Vagina (tissue), 2 donors: Measurements from ENCODE around the gene TAS2R19. TPM values are rescaled to one million over a fixed set of nuclear protein-coding genes. Genes with fewer than 3 reads are reported as not detected.

ENCODE experiments used
- DNase-seq, 2 donors: peaks; one replicate each; pipeline ENCODE4 v3.0.0-alpha.2; 2017; ENCODE audit errors: extremely low spot score in 2 of 2
- H3K27ac ChIP-seq: fragments of 200-600 bp; sonication (generic); one replicate; pipeline ENCODE4 v1.5.1; 2019
- H3K27me3 ChIP-seq: fragments of 200-600 bp; sonication (generic); one replicate; pipeline ENCODE4 v1.5.1; 2019
- H3K36me3 ChIP-seq, 2 donors: fragments of 200-600 bp; sonication (generic); one replicate each; pipeline ENCODE4 v1.5.1; 2017 to 2019
- H3K4me1 ChIP-seq: fragments of 200-600 bp; sonication (generic); one replicate; pipeline ENCODE4 v1.5.1; 2019
- H3K4me3 ChIP-seq, 2 donors: fragments of 200-600 bp; sonication (generic); 1 replicate in 1 of 2; 2 replicates in 1 of 2; pipeline ENCODE4 v1.5.1; 2016 to 2019
- H3K9me3 ChIP-seq: fragments of 200-600 bp; sonication (generic); one replicate; pipeline ENCODE4 v1.5.1; 2019
- CTCF ChIP-seq, 3 experiments: fragments of 450-650 bp in 2 of 3; fragments of 200-600 bp in 1 of 3; sonication (generic) in 1 of 3; IDR thresholded peaks; one replicate each; pipeline ENCODE4 v1.5.1; 2017 to 2019; ENCODE audit warnings: antibody characterized with exemption in 3 of 3, mild to moderate bottlenecking in 2 of 3, moderate library complexity in 2 of 3
- POLR2A ChIP-seq, 2 donors: fragments of 450-650 bp; IDR thresholded peaks; one replicate each; pipeline ENCODE4 v1.6.1; 2017; ENCODE audit warnings: antibody characterized with exemption in 2 of 2, mild to moderate bottlenecking in 2 of 2, moderate library complexity in 2 of 2
- POLR2AphosphoS5 ChIP-seq, 2 donors: sonication (generic); formaldehyde crosslinking; IDR thresholded peaks; one replicate each; pipeline ENCODE4 v1.9.0; 2017; ENCODE audit warnings: antibody characterized with exemption in 2 of 2, mild to moderate bottlenecking in 2 of 2, low read depth in 1 of 2; ENCODE audit not compliant: insufficient read depth in 1 of 2
- intact Hi-C: fragments of 100-400 bp; cut with DNase I; formaldehyde crosslinking; loops from one replicate; pipeline ENCODE4 v1.15.1; 2023
- total RNA-seq: library from RNA; depleted of rRNA; stranded (reverse); fragments of >200 nt; gene quantifications from one replicate; pipeline ENCODE4 v1.2.3, GENCODE V29; 2016

Gene TAS2R19
- total RNA-seq, 1 donor from 2014 or later, result 6.4 TPM

DNA sequence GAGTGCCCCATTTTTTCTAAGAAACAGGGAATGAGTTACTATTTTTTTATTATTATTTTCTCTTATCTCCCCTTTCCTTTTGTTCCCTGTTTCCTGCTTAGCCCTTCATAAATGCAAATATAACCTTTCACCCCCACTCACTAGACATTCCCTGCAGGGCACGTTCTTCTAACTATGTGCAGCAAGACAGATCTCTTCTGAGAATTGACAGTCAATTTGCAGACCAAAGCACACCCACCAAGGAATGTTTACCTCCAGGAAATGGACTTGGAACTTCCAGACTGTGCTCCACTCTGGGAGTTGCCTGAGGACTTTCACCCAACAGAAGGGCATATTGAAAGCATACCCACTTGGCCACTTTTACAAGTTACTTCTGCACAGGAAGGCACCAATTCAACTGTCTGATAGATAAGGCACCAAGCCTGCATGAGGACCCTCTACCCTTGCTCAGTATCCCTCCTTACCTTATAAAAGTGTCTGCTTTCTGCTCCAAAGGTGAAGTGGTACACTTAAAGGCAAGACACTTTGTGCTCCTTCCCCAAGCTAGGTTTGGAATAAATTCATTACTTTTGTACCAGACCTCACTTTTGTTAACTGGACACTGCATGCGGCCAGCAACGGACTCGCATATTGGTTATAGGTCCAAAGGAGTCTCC, 6.5 kb downstream of the TAS2R19 start:
- Histone ChIP-seq H3K9me3 (no peaks in the 10 kb centered on the region), H3K27me3 (no peaks in the 10 kb centered on the region), H3K27ac (no peak overlapping the region), H3K4me1 (no peaks in the 10 kb centered on the region), H3K36me3 (peaks cover 0 to 4% of the 10 kb centered on the region in 2 donors), H3K4me3 (no peak overlapping the region)
- TF ChIP-seq POLR2AphosphoS5 (IDR thresholded peaks at IDR 0.05; ENCODE audit: insufficient read depth in 1 of 2, low read depth in 1 of 2), result no peak
- no peak for TF ChIP-seq CTCF (IDR thresholded peaks at IDR 0.05)
- TF ChIP-seq POLR2A (IDR thresholded peaks at IDR 0.05), result no peak
- intact Hi-C loops, result no loop called here
- no peak for DNase-seq

GRCh38 chr12:11014234-11014633, 8.2 kb downstream of the TAS2R19 start:
- no peaks in the 10 kb centered on the region for H3K4me1 ChIP-seq
- H3K27ac ChIP-seq, result no peak overlapping the region
- H3K36me3 ChIP-seq, result peaks cover 0 to 4% of the 10 kb centered on the region in 2 donors
- no peaks in the 10 kb centered on the region for H3K27me3 ChIP-seq
- no peak overlapping the region for H3K4me3 ChIP-seq
- TF ChIP-seq POLR2AphosphoS5 (IDR thresholded peaks at IDR 0.05; ENCODE audit: insufficient read depth in 1 of 2, low read depth in 1 of 2) (no peak), CTCF (IDR thresholded peaks at IDR 0.05) (no peak), POLR2A (IDR thresholded peaks at IDR 0.05) (no peak)
- no peaks in the 10 kb centered on the region for H3K9me3 ChIP-seq
- DNase-seq, result no peak
- intact Hi-C loops, result no loop called here

DNA sequence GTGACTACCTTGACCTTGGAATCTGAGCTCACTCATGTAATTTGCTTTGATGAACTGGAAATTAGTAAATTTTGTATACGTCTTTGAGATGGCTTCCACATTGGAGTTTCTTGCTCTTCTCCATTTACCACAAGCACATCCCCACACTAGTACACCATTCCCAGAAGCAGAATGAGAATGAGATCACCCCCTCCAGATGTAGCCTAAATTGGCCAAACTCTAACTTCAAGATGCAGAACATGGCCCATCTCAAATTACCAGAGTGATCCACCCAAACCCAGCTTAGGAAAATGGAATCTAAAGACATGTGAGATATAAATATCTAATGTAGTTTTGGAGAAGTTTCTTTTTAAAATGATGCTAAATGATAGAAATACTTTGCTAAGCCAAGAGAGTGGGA, 14.8 kb downstream of the TAS2R19 start:
- no peak overlapping the region for H3K27ac ChIP-seq
- no peaks in the 10 kb centered on the region for H3K27me3 ChIP-seq
- no peaks in the 10 kb centered on the region for H3K9me3 ChIP-seq
- intact Hi-C loops, result no loop called here
- no peaks in the 10 kb centered on the region for H3K36me3 ChIP-seq
- no peak for DNase-seq
- H3K4me1 ChIP-seq, result no peaks in the 10 kb centered on the region
- TF ChIP-seq POLR2AphosphoS5 (IDR thresholded peaks at IDR 0.05; ENCODE audit: insufficient read depth in 1 of 2, low read depth in 1 of 2), result no peak
- TF ChIP-seq POLR2A (IDR thresholded peaks at IDR 0.05), result no peak
- no peak for TF ChIP-seq CTCF (IDR thresholded peaks at IDR 0.05)
- H3K4me3 ChIP-seq, result no peak overlapping the region

DNA sequence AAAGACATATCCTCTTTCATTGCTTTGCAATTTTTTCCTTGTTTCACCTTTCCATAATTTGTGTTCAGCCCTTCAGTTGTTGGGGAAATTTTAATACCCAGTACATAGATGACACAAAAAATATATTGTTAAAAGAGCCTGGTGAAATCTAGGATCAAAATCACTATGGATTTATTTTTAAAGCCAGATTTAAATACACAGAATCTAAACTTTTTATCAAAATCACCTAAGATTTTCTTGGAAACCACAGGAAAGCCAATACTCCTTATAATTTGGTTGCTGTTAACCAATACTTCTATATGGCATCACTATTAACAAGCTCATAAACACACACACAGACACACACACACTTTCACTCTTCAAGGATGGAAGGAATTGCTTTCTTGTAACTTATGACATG, 24.2 kb downstream of the TAS2R19 start, which contains the start of gene TAS2R20:
Gene TAS2R20, minus strand, starts transcription at position 101 of the 400 bp plus-strand sequence. CDS start 429 bp downstream, outside the sequence.
- Histone ChIP-seq H3K27ac (no peak within 1 kb of the TSS), H3K4me3 (no peak within 1 kb of the TSS), H3K27me3 (no peaks in the 10 kb centered on the region), H3K4me1 (no peaks in the 10 kb centered on the region), H3K9me3 (no peaks in the 10 kb centered on the region), H3K36me3 (no peaks in the 10 kb centered on the region)
- no peak for TF ChIP-seq CTCF (IDR thresholded peaks at IDR 0.05)
- no peak for TF ChIP-seq POLR2AphosphoS5 (IDR thresholded peaks at IDR 0.05; ENCODE audit: insufficient read depth in 1 of 2, low read depth in 1 of 2)
- TF ChIP-seq POLR2A (IDR thresholded peaks at IDR 0.05), result no peak
- DNase-seq, result no peak
- intact Hi-C loops, result no loop called here

DNA sequence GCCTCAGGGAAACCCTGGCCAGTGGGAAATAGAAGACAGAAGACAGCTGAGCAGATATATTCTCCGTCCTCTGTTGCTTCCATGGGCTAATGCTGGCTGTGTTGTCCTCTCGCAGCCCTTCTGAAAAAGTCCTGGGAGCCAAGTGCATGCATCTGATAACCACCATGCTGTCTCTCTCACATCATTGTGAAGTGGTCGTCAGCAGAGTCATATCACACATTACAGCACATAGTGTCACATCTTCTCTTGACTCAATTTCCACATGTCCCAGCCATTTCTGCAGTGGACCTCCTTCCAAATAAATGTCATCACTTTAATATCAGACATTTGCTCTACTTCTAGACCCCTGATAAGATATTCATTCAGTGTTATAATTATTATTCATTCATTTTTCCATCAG, 28.1 kb downstream of the TAS2R19 start:
- intact Hi-C loops, result no loop called here
- Histone ChIP-seq H3K36me3 (no peaks in the 10 kb centered on the region), H3K27ac (no peak overlapping the region), H3K9me3 (no peaks in the 10 kb centered on the region), H3K27me3 (no peaks in the 10 kb centered on the region), H3K4me1 (no peaks in the 10 kb centered on the region), H3K4me3 (no peak overlapping the region)
- TF ChIP-seq CTCF (IDR thresholded peaks at IDR 0.05) (no peak), POLR2A (IDR thresholded peaks at IDR 0.05) (no peak), POLR2AphosphoS5 (IDR thresholded peaks at IDR 0.05; ENCODE audit: insufficient read depth in 1 of 2, low read depth in 1 of 2) (no peak)
- no peak for DNase-seq
